ENCODE measurements around the gene LRP11.

Gene LRP11

DNA sequence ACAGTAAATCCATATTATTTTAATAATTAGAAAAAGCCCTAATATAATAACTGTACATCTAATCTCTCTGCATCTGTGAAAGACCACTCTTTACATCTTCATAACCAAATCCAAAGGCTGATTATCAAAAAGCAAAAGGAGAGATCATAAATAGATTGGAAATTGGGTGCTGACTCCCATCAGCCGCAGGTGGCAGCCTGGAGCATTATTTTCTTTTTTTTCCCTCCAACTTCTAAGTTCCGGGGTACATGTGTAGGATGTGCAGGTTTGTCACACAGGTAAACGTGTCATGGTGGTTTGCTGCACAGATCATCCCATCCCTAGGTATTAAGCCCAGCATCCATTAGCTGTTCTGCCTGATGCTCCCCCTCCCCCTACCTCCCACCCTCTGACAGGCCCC lies 30.5 kb downstream of the LRP11 start:
- DNase-seq, result no peak
- no peaks in the 10 kb centered on the region for H3K27me3 ChIP-seq (replicated peaks; ENCODE audit: insufficient read depth, low read length)
- H3K9me2 ChIP-seq (replicated peaks; ENCODE audit: insufficient read depth, low read length), result no peaks in the 10 kb centered on the region
- H3K9me3 ChIP-seq (replicated peaks; ENCODE audit: insufficient read depth, low read length), result no peaks in the 10 kb centered on the region
- no peaks in the 10 kb centered on the region for H3K36me3 ChIP-seq (replicated peaks; ENCODE audit: insufficient read depth, low read length)
- no peak overlapping the region for H3K4me3 ChIP-seq (ENCODE audit: low read length)
- H2AFZ ChIP-seq (ENCODE audit: low read length), result no peak overlapping the region
- no peak overlapping the region for H3K27ac ChIP-seq (ENCODE audit: low read length)
- H4K20me1 ChIP-seq (ENCODE audit: insufficient read depth, low read length), result no peaks in the 10 kb centered on the region
- no peaks in the 10 kb centered on the region for H3K4me1 ChIP-seq (ENCODE audit: low read length)
- H3K9ac ChIP-seq (ENCODE audit: low read length), result no peak overlapping the region
- no peaks in the 10 kb centered on the region for H3K79me2 ChIP-seq (ENCODE audit: low read length)
- H3K4me2 ChIP-seq (ENCODE audit: low read depth, low read length), result no peak overlapping the region
- H3F3A ChIP-seq (ENCODE audit: insufficient read depth, low read length), result no peaks in the 10 kb centered on the region
- TF ChIP-seq EZH2phosphoT487 (IDR thresholded peaks at IDR 0.05; ENCODE audit: low read length) (no peak), EZH2 (optimal IDR thresholded peaks at IDR 0.05; ENCODE audit: low read depth, low read length) (no peak)
- TF ChIP-seq, protein P1, sequence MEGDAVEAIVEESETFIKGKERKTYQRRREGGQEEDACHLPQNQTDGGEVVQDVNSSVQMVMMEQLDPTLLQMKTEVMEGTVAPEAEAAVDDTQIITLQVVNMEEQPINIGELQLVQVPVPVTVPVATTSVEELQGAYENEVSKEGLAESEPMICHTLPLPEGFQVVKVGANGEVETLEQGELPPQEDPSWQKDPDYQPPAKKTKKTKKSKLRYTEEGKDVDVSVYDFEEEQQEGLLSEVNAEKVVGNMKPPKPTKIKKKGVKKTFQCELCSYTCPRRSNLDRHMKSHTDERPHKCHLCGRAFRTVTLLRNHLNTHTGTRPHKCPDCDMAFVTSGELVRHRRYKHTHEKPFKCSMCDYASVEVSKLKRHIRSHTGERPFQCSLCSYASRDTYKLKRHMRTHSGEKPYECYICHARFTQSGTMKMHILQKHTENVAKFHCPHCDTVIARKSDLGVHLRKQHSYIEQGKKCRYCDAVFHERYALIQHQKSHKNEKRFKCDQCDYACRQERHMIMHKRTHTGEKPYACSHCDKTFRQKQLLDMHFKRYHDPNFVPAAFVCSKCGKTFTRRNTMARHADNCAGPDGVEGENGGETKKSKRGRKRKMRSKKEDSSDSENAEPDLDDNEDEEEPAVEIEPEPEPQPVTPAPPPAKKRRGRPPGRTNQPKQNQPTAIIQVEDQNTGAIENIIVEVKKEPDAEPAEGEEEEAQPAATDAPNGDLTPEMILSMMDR (IDR thresholded peaks at IDR 0.05; ENCODE audit: low read length), result no peak

DNA sequence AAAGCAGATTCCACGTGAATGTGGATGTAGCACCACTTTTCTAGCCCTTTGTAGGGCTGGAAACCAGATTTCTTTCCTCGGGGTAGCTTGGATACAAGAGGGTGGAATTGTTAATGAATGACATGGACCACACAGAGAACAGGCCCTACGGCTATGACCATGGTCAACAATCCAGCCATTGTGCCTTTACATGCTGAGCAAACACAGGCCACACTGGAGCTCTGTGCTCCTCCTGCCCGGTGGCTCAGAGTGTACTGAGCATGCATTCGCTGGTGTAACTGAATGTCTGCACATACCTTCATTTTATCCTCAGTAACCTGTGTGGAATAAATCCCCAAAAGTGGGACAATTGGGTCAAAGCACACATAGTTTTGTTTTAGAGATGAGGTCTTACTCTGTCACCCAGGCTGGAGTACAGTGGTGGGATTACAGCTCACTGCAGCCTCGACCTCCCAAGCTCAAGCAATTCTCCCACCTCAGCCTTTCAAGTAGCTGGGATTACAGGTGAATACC lies 32.8 kb downstream of the LRP11 start:
- H3K9me3 ChIP-seq (replicated peaks; ENCODE audit: insufficient read depth, low read length), result no peaks in the 10 kb centered on the region
- H3F3A ChIP-seq (ENCODE audit: insufficient read depth, low read length), result no peaks in the 10 kb centered on the region
- TF ChIP-seq EZH2phosphoT487 (IDR thresholded peaks at IDR 0.05; ENCODE audit: low read length), result no peak
- TF ChIP-seq, protein P1 (IDR thresholded peaks at IDR 0.05; ENCODE audit: low read length), result no peak
- no peaks in the 10 kb centered on the region for H3K9me2 ChIP-seq (replicated peaks; ENCODE audit: insufficient read depth, low read length)
- no peak overlapping the region for H3K27ac ChIP-seq (ENCODE audit: low read length)
- H4K20me1 ChIP-seq (ENCODE audit: insufficient read depth, low read length), result no peaks in the 10 kb centered on the region
- no peak overlapping the region for H3K4me3 ChIP-seq (ENCODE audit: low read length)
- H3K79me2 ChIP-seq (ENCODE audit: low read length), result no peaks in the 10 kb centered on the region
- no peak for DNase-seq
- H3K4me1 ChIP-seq (ENCODE audit: low read length), result no peaks in the 10 kb centered on the region
- no peak overlapping the region for H2AFZ ChIP-seq (ENCODE audit: low read length)
- no peak overlapping the region for H3K4me2 ChIP-seq (ENCODE audit: low read depth, low read length)
- H3K36me3 ChIP-seq (replicated peaks; ENCODE audit: insufficient read depth, low read length), result no peaks in the 10 kb centered on the region
- H3K27me3 ChIP-seq (replicated peaks; ENCODE audit: insufficient read depth, low read length), result no peaks in the 10 kb centered on the region
- no peak overlapping the region for H3K9ac ChIP-seq (ENCODE audit: low read length)

DNA sequence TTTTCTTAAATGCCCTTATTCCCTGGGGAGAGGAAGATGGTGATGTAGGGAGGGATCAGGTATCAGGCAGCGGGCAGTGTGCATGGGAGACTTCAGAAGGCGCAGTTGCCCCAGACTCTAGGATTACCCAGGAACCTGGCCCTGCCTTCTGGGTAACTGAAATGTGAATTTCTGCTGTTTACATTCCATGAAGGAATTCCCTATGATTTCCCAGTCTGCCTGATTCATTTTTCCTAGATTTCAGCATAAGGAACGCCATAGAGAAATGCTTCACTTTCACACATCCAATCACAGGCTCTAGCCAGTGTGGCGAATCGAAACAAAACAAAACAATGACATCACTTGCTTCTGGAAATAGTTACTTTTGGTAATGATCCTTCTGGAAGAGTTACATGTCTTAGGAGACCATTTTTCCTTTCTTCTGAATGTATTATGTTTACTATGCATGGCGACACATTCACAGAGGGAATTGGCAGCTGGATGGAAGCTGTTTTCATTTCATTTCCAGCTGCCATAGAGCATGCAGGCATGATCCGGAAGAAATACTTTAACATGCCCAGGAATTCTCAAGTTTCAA lies 33.3 kb downstream of the LRP11 start:
- H4K20me1 ChIP-seq (ENCODE audit: insufficient read depth, low read length), result no peaks in the 10 kb centered on the region
- no peaks in the 10 kb centered on the region for H3K79me2 ChIP-seq (ENCODE audit: low read length)
- no peaks in the 10 kb centered on the region for H3F3A ChIP-seq (ENCODE audit: insufficient read depth, low read length)
- H3K9me3 ChIP-seq (replicated peaks; ENCODE audit: insufficient read depth, low read length), result no peaks in the 10 kb centered on the region
- H3K4me2 ChIP-seq (ENCODE audit: low read depth, low read length), result no peak overlapping the region
- H3K4me3 ChIP-seq (ENCODE audit: low read length), result no peak overlapping the region
- H3K9ac ChIP-seq (ENCODE audit: low read length), result no peak overlapping the region
- DNase-seq, result no peak
- no peaks in the 10 kb centered on the region for H3K36me3 ChIP-seq (replicated peaks; ENCODE audit: insufficient read depth, low read length)
- H3K27ac ChIP-seq (ENCODE audit: low read length), result no peak overlapping the region
- H2AFZ ChIP-seq (ENCODE audit: low read length), result no peak overlapping the region
- no peaks in the 10 kb centered on the region for H3K4me1 ChIP-seq (ENCODE audit: low read length)
- no peak for TF ChIP-seq EZH2 (optimal IDR thresholded peaks at IDR 0.05; ENCODE audit: low read depth, low read length)
- TF ChIP-seq, protein P1 (IDR thresholded peaks at IDR 0.05; ENCODE audit: low read length), result no peak
- TF ChIP-seq EZH2phosphoT487 (IDR thresholded peaks at IDR 0.05; ENCODE audit: low read length), result no peak
- no peaks in the 10 kb centered on the region for H3K27me3 ChIP-seq (replicated peaks; ENCODE audit: insufficient read depth, low read length)
- no peaks in the 10 kb centered on the region for H3K9me2 ChIP-seq (replicated peaks; ENCODE audit: insufficient read depth, low read length)

Measured in MM.1S (cell line).